NCI-H146 (cell line): Measurements from ENCODE around the gene PYY.
"Not testable (repeated sequence)": the region's sequence is repeated elsewhere in the genome, so short reads cannot be mapped to it uniquely, and the experiment has no call there.

ENCODE experiments used
- DNase-seq: peaks from one replicate; lab custom pipeline; 2025; lab: John Stamatoyannopoulos, UW

The PYY gene

DNA sequence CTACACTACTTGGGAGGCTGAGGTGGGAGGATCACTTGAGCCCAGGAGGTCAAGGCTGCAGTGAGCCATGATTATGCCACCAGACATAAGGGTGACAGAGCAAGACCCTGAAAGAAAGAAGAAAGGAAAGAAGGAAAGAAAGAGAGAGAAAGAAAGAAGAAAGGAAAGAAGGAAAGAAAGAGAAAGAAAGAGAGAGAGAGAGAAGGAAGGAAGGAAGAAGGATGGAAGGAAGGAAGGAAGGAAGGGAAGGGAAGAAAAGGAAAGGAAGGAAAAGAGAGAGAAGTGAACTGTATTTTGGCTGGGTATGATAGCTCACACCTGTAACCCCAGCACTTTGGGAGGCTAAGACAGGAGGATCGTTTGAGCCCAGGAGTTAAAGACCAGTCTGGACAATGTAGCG, 24.3 kb upstream of the PYY start:
- no peak for DNase-seq

DNA sequence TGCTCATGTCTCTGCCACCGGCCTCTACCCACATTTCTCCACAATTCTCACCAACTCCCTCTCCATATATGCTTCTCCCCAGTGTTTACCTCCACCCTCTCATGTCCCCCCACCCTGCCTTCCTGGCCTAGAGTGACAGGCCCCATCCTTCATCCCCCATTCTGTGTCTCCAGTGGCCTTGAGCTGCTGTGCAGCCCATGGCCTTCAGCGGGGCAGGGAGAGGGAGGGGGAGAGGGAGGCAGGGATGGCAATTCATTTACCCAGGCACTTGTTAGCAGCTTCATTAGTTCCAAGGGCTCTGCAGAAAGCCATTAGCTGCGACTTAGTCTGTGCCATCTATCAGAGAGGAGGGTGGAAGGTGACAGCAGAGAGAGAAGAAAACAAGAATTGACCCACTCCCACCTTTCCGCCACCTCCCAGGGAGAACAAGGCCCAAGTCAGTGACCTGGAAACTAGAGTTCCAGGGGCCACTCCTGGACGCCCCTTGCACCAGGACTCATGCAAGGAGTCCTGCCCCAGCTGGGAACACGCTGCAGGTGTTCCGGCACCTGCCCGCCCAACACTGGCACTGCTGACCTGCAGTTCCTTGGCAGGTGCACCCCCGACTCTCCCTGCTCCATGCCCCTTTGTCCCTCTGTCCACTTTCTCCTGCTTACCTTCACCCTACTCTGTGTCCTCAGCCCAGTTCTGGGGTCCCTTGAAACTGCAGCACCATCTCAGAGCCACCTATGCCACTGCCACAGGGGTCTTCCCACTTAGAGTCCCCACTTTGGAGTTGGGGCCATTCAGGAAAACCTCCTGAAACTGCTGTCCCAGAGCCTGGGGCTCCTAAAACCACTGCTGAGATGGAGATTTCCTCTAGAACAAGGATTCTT, 23.5 kb upstream of the PYY start:
- DNase-seq, result no peak

DNA sequence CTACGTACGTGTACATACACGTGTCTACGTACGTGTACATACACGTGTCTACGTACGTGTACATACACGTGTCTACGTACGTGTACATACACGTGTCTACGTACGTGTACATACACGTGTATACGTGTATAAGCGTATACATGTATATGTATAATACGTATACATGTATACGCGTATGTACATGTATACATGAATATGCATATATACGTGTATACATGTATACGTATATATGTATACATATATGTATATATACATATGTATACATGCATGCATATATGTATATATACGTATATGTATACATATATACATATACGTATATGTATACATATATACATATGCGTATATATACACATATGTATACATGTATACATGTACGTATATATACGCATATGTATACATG, 22.2 kb upstream of the PYY start:
- no peak for DNase-seq

DNA sequence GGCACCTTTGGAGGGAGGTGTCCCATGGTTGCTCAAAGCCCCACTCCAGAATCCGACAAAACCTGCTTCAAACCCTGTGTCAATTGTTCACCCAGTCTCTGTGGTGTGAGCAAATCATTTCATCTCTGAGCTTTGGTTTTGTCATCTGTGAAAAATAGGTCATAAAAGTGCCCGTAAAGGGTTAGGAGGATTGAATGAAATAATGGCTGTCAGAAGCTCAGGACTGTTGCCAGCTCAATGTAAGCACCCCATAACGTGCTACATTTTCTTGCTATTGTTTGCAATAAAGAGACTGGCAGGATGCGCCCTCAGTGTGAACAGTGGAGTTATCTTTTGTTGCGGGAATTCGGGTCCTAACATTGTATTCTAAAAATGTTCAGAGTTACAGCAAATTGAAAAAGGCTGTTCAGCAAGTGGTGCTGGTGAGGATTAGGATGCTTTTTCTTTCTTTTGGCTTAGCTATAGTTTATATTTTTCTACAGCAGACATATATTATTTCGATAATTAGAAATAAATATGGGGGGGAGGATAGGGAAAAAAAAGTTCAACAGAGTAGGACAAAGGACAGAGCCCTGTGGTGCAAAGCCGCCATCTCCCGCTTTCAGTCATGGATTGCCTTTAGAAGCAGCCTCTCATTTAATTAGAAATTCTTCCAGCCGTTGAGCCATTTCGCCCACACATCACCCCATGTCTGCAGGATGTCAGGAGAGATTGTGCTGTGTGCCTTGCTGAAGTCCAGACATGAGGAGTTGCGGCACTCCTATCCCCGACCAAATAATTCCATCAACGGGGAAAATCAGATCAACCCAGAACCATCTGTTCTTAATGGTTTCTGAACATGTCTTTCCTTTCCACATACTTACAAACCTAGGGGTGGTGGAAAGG, 20.9 kb upstream of the PYY start:
- no peak for DNase-seq

DNA sequence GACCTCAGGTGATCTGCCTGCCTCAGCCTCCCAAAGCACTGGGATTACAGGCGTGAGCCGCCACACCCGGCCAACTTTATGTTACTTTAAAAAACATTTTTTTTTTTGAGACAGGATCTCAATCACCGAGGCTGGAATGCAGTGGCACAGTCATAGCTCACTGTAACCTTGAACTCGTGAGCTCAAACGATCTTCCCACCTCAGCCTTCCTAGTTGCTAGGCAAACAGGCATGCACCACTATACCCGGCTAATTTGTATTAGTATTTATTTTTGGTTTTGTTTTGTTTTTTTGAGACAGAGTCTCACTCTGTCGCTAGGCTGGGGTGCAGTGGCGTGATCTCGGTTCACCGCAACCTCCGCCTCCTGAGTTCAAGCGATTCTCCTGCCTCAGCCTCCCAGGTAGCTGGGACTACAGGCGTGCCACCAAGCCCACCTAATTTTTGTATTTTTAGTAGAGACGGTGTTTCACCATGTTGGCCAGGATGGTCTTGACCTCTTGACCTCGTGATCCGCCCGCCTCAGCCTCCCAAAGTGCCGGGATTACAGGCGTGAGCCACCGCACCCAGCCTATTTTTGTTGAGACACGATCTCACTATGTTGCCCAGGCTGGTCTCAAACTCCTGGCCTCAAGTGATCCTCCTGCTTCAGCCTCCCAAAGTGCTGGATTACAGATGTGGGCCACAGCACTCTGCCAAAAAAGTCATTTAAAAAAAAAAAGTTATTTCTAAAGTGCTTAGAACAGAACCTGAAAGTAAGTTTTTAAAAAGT, 18.9 kb upstream of the PYY start:
- not testable (repeated sequence) for DNase-seq

DNA sequence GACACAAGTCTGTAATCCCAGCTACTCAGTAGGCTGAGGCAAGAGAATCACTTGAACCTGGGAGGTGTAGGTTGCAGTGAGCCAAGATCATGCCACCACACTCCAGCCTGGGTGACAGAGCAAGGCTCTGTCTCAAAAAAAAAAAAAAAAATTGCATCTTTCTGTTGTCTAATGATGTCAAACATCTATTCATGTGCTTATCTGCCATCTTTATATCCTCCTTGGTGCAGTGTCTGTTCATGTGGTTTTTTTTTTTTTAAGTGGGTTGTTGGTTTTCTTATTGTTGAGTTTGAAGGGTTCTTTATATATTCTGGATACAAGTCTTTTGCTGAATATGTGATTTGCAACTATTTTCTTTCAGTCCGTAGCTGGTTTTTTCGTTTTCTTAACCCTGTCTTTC, 17.7 kb upstream of the PYY start:
- DNase-seq, result not testable (repeated sequence)

DNA sequence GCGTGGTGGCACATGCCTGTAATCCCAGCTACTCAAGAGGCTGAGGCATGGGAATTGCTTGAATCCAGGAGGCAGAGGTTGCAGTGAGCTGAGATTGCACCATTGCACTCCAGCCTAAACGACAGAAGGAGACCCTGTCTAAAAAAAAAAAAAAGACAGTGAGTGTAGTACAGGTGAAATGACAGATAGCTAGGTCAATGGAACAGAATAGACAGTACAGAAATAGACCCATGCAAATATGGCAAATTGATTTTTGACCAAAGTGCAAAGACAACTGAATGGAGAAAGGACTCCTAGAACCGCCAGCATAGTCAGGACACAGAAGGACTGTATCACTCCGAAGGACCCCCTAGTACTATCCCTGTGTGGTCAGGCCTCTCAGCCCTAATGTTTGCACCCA, 16.6 kb upstream of the PYY start:
- no peak for DNase-seq

DNA sequence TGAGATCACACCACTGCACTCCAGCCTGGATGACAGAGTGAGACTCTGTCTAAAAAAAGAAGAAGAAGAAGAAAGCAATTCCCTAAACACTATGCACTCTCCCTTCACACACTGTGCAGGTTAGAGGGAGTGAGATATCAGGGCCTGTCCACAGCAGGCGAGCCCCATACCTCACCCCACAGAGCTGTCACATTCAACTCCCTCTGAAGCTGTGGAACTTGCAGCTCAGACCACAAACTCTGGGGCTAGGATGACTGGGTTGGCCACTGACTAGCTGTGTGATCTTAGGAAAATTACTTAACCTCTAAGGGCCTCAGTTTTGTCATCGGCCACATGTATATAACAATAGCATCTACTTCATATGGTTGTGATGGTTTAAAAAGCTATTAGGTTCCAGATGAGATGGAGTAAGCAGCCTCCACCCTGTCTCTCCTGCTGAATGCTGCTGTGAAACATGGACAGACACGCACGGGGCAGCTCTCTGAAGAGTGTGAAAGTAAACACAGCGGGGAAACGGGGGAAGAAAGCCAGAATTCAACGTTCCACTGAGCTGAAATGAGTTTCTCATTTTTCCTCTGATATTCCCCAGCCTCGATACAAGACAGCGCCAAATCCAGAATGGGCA, 13.6 kb upstream of the PYY start:
- DNase-seq, result no peak

DNA sequence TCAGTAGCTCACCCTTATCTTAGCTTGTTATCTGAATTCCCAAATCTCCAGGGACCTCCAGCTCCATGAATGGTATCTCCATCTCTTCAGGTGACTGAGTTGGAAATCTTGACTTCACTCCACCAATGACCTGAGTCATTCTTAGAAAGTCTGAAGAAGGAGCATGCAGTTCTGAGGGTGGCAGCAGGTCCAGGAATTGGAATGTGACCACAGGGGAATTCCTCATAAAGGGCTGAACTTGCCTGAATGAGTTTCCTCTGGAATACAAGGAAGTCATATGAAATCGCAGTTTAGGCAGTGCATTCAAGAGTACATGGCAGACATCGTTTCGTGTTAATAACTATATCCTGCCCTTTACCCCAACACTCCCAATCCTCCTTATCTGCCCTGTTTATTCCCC, 12.5 kb upstream of the PYY start:
- DNase-seq, result no peak

DNA sequence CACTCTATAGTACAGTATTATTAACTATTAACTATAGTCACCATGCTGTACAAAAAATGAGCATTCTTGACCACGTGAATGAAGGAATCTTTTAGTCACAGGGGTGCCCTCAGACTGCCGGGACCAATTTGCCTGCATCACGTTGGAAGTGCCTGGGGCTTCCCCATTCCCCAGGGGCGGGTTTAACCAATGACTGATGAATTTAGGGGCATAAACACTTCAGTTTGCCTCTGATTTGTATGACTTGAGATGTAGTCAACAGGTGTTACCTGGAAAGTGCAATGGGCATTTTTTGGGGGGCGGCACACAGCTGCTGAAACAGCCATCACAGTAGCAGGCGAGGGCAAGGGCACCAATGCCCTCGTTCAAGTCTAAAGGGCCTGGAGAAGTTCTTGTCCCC, 8.7 kb upstream of the PYY start:
- DNase-seq, result no peak

DNA sequence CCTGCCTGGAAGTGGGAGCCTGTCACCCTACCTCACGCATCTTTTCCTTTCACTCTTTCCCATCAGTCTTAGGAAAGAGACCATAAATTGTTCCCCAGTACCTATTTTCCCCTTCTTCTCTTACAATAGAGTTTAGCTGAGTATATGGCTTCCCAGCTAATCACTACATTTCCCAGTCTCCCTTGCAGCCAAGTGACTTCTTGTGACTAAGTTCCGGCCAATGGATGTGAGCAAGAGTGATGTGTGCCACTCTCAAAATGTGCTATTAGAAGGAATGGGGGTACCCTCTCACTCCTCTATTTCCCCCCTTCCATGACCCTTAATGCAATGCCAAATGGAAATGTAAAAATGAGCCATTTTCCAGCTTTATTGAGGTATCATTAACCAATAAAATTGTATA, 8.2 kb upstream of the PYY start:
- DNase-seq, result no peak

DNA sequence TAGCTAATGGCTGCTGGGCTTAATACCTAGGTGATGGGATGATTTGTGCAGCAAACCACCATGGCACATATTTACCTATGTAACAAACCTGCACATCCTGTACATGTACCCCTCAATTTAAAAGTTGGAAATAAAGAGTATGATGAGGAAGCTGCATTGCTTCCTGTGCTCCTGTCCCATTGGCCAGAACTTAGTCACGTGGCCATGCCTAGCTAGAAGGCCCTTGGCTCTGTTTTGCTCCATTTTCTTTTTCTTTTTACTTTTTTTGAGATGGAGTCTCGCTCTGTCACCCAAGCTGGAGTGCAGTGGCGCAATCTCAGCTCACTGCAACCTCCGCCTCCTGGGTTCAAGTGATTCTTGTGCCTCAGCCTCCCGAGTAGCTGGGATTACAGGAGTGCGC, 7.6 kb upstream of the PYY start:
- not testable (repeated sequence) for DNase-seq

DNA sequence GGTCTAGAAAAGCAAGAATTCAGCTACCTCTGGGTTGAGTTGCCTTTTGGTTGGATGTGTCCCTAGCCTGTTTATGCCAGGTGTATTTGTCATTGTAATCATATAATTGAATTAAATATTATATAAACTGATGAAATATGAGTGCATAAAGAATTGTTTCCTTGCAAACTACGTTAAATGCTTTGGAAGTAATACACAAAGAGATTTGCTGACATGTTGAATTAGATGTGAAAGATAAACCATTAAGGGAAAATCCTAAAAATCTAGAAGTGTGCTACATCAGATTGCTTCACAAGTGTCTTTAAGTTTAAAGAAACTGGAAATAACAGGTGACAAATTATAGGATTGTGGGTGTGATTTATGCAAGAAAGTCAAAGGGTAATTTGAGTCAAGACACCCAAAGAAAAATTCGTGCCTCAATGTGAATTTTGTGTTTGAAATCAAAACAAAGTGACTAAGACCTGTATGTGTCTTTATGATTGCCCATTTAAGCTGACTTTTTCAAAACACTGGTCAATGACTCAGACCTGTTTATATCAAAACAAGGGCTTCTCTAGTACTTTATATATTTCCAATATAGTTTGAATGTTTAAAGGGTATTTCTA, 5.1 kb upstream of the PYY start:
- no peak for DNase-seq

DNA sequence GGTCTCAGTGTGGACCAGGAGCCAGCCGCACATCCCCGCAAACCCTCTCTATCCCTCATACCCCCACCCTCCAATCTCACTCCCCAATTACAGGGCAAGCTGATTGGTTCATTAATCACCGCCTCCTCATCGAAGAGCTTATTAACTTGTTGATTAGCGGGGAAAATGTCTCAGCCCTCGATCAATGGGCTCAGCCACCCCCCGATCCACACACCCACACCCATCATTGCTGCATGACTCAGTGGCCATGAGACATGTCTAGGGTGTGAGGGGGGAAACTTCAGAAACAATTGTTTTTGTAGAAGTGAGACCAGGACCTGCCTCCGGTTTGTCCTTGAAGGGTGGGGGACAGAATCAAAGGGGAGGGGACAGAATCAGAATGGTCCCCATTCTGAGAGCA, 2.5 kb upstream of the PYY start:
- DNase-seq, result no peak

DNA sequence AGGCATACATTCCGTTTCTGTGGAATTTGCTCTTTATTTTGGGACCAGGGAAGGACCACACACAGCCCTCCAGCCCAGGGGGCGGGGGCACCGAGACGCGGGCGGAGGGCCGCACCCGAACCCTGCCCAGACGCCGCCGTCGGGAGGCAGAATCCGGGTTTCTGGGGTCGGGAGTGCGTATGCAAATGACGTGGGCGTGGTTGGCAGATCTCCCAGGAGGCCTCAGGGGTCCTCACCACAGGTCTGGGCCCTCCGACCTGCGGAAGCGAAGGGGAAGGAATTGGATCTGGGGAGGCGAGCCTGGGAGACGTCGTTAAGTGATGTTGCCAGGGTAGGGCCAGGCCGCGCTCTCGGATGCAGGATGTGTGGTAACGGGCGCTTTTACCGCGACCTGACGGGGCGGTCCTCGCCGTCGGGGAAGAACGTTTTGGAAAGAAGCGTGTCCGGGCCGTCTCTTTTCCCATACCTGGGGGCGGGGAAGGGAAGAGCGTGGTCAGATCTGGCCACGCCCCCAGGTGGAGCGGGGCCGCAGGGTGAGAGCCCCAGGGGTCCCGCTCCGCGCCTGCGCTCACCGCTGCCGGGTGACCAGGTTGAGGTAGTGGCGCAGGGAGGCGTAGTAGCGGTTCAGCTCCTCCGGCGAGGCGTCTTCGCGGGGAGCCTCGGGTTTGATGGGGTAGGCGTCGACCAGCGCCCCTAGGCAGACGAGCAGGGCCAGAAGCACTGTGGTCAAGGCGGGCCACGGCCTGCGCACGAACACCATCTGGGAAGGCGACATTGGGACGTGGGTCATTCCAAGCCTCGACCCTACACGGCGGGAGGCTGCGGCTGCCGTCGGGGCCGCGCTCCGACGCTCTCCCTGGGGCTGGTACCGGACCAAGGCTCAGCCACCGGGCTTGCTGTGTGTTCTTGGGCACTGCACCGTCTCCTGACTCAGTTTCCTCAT, 745 bp downstream of the PYY start:
- DNase-seq, result peak; percentile 35

DNA sequence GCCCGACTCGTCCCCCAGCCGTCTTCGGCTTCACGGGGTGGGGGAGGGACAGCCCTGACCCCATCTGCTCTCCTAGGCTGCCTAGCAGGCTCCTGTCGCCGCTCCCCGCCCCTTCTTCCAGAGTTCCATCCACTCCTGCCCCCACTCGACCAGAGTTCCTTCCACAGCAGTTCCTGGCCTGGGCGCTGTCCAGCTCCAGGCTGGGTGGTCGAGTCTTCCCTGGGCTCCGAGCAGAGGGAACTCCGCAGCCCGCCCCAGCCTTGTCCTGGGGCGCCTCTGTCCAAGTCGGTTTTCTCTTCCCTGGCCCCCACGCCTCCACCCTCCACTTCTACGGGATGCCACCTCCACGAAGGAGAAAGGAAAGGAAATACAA, 1.4 kb downstream of the PYY start:
- no peak for DNase-seq

DNA sequence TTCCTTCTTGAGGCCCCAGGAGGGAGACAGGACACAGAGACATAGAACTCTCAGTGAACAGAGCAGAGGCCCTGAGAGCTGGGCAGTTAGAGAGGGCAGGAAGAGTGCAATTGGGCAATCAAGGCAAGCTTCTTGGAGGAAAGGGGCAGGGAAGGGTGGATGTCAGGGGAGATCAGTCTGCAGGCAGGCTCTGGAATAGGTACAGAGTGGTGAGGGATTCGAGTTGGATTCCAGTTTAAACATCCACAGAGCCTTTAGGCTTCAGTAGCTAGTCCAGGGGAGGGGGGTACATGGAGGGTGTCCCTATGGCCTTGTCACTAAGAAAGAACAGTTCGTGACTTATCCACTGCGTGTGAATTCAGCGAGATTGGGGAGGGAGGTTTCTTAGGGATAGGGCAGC, 2.0 kb downstream of the PYY start:
- DNase-seq, result no peak

DNA sequence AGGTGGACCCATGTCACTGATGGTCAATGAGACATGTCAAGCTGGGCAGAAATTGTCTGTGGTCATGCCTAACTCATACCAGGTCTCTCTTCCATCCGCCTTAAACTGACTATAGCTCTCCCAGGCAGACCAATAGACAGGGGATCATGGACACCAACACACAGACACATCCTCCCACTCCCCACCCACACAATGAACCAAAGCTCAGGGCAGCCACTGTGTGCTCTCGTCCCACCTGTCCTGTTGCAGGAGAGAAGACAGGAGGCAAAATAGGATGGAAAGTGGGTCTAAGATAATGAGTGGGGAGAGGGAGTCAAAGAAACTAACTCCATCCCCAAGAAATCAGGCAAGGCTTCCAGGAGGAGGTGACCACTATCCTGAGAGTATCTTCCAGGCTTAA, 3.2 kb downstream of the PYY start:
- DNase-seq, result no peak

DNA sequence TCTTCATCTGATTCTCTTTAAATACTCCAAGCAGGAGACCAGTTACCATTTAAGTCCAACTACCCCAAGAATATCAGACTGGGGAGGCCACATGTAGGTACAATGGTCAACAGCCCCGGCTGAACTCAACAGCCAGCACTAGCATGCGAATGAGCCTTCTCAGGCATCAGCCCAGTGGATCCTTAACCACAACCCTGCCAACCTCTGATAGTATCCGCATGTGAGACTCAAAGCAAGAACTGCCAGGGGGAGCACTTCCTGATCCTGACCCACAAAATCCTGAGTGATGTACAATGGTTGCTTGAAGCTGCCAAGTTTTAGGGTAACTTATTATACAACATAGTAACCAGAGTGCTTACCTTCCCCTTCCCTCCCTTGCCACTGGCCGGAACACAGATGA, 4.0 kb downstream of the PYY start:
- DNase-seq, result no peak

DNA sequence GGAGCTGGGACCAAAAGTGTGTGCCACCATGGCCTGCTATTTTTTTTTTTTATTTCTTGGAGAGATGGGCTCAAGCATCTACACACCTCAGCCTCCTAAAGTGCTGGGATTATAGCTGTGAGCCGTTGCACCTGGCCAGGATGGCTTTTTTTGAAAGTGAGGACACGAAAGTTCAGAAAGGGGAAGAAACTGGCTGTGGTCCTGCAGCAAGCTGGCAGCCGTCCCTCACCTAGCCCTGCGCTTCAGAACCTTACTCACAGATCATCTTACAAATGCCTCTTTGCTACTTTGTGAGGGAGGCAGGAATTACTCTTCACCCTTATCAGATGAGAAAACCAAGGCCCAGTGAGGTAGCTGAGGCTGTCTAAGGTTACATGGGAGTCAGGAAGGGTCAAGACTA, 7.0 kb downstream of the PYY start:
- no peak for DNase-seq
